AG10803 (cell line): ENCODE data around the gene LYL1.

Experiments
- DNase-seq: peaks from one replicate; pipeline ENCODE4 v3.0.0; 2010; ENCODE audit warnings: low read depth
- H3K4me3 ChIP-seq: 2 replicates; pipeline ENCODE4 v1.5.1; 2011; ENCODE audit warnings: mild to moderate bottlenecking, low read length, control low read depth
- TF ChIP-seq, protein P1 (sequence below): conservative IDR thresholded peaks from 2 replicates; pipeline ENCODE4 v1.5.1; 2011; ENCODE audit warnings: mild to moderate bottlenecking, low read length, control low read depth, inconsistent platforms

Gene LYL1

DNA sequence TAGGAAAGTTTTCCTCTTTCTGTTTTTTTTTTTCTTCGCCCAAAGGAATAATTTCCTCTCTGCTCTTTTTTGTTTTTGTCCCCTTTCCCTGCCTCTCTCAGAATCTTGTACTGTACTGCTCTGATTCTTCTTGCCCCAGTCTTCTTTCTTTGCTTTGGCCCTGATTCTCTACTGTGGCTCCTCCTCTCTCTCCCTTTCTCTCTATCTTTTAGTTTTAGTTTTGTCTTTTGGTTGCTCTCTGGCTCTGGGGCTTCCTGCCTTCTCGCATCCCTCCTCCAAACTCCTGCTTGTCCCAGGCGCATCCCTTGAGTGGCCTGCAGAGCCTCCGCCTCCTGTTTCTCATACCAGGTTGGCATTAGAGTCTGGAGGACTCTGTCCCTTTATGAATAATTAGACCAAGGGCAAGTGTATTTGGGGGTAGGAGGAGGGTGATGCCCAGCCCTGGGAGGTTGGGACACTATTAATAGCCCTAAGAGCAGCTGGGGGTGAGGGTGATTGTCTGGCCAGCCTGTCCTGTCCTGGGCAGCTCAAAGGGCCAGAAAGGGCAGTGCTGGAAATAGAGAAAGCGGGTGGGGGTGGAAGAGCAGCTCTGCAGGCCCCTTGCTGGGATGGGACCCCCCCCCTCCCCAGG, 39.1 kb downstream of the LYL1 start:
- no peak overlapping the region for H3K4me3 ChIP-seq
- DNase-seq = no peak
- TF ChIP-seq, protein P1, sequence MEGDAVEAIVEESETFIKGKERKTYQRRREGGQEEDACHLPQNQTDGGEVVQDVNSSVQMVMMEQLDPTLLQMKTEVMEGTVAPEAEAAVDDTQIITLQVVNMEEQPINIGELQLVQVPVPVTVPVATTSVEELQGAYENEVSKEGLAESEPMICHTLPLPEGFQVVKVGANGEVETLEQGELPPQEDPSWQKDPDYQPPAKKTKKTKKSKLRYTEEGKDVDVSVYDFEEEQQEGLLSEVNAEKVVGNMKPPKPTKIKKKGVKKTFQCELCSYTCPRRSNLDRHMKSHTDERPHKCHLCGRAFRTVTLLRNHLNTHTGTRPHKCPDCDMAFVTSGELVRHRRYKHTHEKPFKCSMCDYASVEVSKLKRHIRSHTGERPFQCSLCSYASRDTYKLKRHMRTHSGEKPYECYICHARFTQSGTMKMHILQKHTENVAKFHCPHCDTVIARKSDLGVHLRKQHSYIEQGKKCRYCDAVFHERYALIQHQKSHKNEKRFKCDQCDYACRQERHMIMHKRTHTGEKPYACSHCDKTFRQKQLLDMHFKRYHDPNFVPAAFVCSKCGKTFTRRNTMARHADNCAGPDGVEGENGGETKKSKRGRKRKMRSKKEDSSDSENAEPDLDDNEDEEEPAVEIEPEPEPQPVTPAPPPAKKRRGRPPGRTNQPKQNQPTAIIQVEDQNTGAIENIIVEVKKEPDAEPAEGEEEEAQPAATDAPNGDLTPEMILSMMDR = no peak

DNA sequence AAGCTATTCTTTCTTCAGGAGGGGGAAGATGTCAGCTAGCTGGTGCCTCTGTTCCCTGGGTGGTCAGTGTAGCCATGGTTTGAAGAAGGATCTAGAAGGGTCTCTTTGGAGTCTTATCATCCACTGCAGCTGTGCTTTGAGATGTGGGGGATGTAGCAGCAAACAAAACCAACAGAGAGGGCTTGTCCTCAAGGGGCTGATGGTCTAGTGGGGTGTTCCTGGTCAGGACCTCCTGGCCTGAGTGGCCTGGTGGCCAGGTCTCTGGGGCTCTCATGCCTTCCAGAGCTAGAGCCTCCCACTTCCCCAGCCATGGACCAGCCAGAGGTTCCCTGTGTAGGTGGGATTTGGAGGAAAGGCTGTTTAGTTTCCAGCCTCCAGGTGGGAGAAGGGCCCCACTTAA, 40.3 kb downstream of the LYL1 start:
- TF ChIP-seq, protein P1 = no peak
- H3K4me3 ChIP-seq = no peak overlapping the region
- DNase-seq = no peak

DNA sequence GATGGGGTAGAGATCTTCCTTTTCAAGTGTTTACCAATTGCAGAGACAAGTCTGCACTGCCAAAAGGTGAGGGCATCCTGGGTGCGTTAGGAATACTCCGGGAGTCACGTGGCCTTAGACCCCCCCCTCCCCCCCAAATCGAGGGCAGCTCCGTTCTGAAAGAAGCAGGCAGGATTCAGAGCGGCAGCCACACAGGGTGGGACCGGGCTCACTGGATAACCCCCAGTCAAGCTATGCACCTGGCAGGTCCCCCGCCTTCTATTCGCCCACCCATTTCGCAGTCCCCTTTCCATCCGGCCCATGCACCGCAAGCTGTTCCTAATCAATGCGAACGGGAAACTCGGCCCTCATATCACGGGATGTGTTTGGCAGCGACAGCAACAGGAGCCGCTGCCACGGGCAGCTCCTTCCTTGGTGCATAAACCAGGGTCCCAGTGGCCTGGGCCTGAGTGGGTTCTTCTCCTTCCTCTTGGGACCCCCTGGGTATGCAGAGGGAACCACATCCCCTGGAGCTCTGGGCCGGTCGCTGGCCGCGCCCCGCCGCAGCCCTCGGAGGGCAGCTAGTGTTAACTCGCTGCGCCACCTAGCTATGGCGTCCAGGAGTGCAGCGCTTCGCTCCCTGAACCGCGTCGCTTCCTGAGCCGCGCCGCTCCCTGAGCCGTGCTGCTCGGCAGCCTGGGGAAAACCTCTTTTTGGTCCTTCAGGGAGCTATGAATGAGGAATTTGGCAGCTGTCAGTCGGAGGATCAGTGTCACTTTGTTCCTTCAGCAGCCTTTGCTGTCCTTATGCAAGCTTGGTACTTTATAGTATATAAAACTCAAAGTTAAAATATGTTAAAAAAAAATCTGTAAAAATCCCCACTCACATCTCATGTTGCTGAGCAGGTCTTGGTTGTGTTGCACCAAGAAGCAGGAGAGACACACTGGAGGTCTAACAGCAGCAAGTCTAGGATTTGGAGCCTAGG, 41.4 kb downstream of the LYL1 start:
- peak; percentile 61 for DNase-seq
- TF ChIP-seq, protein P1 = peak; percentile 83
- peak overlapping the region; percentile 49 for H3K4me3 ChIP-seq

DNA sequence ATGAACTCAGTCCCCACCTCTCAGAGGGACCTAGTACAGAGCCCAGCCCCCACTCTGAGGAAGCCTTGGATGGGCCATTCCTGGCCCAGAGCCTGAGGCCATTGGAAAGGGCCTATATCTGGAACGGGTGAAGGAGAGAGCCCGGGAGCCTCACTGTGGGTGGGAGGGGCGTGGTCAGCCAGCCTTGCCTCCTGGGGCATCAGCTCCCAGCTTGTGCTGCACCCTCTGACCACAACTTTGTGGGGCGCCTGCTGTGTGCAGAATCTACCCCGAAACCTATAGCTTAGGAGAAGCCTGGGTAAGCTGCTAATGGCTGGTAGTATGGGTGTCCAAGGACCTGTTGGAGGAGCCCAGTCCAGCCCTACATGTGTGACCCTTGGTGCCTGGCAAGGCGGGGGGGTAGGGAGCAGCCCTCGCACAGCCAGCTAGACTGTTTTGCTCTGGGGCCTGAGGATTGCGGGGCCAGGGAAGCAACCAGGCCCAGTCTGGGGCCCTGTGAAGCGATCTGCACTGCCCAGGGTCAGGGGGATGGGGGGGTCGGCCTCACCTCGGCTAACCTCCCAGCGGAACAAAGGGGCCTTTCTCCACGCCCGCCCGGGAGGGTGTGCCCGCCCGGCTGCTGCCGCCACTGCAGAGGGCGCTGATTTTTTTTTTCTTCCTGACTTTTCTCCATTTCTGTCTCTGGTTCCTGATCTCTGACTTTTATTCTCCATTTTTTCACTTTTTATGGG, 42.3 kb downstream of the LYL1 start:
- DNase-seq = no peak
- H3K4me3 ChIP-seq = peak overlapping the region; percentile 49
- TF ChIP-seq, protein P1 = 0 out of 2 replicates have a peak, but pooled peaks have one; percentile 12

DNA sequence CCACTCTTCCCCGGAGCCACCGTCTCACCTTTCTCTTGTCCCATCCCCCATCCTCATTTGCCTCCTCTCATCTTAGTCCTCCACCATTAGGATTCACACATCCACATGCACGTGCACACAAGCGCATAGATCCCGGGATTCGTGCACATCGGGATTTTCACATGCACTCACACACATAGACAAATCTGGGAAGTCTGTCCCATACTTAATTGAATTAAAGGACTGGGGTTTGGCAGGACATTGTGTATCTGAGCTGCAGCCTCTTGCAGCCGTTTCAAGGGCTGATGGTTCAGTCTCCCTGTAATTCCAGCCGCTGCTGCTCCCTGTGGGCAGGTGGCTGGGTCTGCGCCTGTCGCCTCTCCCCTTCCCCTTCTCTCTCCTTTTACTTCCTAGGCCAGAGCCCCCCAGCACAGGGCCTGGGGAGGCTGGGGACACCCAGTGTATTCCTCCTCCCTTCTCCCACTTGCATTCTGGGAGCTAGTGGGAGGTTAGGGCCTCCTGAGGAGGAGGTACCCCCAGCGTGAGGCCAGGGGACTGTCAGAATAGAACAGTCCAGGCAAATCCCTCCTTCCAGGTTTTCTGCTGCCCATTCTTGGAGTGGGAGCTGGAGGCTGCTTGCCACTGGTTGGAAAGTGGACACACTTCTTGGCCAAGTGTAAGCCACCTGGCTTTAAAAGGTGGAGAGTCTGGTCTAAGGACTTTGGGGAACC, 43.6 kb downstream of the LYL1 start:
- no peak overlapping the region for H3K4me3 ChIP-seq
- TF ChIP-seq, protein P1 = peak; percentile 31
- no peak for DNase-seq

DNA sequence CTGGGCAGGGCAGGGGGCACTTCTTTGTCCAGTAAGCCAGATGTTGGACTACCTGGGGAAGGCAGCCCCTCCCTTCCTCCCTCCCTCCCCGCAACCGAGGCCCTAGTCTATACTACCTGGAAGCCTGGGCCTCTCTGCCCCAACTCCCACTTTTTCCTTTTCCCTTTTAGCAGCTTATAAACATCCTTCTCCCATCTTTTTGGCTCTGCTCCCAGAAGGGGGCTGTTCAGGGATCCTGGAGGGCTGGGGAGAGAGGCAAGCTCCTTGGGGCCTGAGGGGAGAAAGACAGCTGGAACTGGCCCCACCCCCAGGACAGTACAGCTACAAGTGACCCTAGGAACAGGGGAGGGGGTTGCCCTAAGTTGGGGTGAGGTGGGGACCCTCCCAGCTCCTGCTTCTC, 44.9 kb downstream of the LYL1 start:
- DNase-seq = no peak
- TF ChIP-seq, protein P1 = no peak
- H3K4me3 ChIP-seq = no peak overlapping the region
